RWPE1 (cell line): Measurements from ENCODE around the gene GALNT9.

Source experiments
- CTCF ChIA-PET: fragments of 350-600 bp; sonication (Branson Sonifier 250); formaldehyde crosslinking; extraction: SDS; loops from one replicate; lab custom pipeline; 2021; lab: Yijun Ruan, JAX
- POLR2A ChIA-PET: fragments of 400-600 bp; formaldehyde crosslinking; extraction: SDS; loops from one replicate; lab custom pipeline; 2020; ENCODE audit warnings: antibody characterized with exemption; ENCODE audit not compliant: low non-redundant PET; lab: Yijun Ruan, JAX
- DNase-seq: peaks from one replicate; pipeline ENCODE4 v3.0.0; 2012; ENCODE audit warnings: low spot score
- H3K27ac ChIP-seq: fragments of 450-650 bp; 2 replicates; pipeline ENCODE4 v1.5.1; 2017
- TF ChIP-seq, protein P1 (sequence below): fragments of 450-650 bp; conservative IDR thresholded peaks from 2 replicates; pipeline ENCODE4 v1.5.1; 2017; ENCODE audit warnings: low read depth, mild to moderate bottlenecking

GALNT9 gene

DNA sequence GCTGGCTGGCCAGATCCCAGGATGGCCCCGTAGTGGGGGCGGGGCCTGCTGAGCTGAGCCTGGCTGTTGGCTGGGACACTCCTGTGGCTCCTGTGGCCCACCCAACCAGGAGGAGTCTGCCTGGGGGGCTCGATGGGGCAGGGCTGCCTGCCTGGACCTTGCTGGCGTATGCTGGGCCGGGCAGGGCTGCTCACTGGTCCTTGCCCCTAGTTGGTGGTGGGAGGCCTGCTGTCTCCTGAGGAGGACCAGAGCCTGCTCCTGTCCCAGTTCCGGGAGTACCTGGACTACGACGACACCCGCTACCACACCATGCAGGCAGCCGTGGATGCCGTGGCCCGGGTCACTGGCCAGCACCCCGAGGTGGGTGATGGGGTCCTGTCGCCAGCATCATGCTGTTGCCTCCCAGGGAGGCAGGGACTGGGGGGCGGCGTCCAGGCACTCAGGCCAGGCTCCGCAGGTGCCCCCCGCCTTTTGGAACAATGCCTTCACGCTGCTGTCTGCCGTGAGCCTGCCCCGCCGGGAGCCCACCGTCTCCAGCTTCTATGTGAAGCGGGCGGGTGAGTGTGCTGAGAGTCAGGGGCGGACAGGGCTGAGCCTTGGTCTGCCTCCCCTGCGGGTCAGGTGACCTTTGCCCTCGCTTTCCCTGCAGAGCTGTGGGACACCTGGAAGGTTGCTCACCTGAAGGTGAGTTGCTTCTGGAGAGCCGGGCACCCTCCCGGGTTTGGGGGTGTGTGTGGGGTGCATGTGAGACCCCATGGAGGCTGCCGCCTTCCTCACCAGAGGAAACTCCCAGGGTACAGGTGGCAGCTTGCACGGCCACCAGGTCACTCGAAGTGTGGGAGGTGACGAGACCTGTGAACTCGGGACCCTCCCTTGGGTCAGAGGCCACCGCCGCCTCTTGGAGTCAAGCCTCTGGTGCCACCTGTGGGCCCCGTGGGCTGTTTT, 181.7 kb downstream of the GALNT9 start:
- CTCF ChIA-PET, result interaction anchor here (1.2 kb wide), 1 partner anchor 266 kb away, joined by 3 read pairs; no protein-coding TSS in a partner anchor
- POLR2A ChIA-PET, result no interaction called here

GRCh38 chr12:132146772-132147422, 182.5 kb downstream of the GALNT9 start:
- CTCF ChIA-PET, result interaction anchor here (1.2 kb wide), 1 partner anchor 267 kb away, joined by 3 read pairs; no protein-coding TSS in a partner anchor
- TF ChIP-seq, protein P1, sequence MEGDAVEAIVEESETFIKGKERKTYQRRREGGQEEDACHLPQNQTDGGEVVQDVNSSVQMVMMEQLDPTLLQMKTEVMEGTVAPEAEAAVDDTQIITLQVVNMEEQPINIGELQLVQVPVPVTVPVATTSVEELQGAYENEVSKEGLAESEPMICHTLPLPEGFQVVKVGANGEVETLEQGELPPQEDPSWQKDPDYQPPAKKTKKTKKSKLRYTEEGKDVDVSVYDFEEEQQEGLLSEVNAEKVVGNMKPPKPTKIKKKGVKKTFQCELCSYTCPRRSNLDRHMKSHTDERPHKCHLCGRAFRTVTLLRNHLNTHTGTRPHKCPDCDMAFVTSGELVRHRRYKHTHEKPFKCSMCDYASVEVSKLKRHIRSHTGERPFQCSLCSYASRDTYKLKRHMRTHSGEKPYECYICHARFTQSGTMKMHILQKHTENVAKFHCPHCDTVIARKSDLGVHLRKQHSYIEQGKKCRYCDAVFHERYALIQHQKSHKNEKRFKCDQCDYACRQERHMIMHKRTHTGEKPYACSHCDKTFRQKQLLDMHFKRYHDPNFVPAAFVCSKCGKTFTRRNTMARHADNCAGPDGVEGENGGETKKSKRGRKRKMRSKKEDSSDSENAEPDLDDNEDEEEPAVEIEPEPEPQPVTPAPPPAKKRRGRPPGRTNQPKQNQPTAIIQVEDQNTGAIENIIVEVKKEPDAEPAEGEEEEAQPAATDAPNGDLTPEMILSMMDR, result no peak
- DNase-seq, result no peak
- POLR2A ChIA-PET, result no interaction called here
- no peak overlapping the region for H3K27ac ChIP-seq

More for the DNA sequence above, 181.7 kb downstream of the GALNT9 start:
- TF ChIP-seq, protein P1, result no peak
- DNase-seq, result no peak
- no peak overlapping the region for H3K27ac ChIP-seq
